CD4-positive, alpha-beta memory T cell (primary cell): ENCODE results near the gene TXN2. TPM values are rescaled to one million over a fixed set of nuclear protein-coding genes. Genes with fewer than 3 reads are reported as not detected.
"Not testable (repeated sequence)": the region's sequence is repeated elsewhere in the genome, so short reads cannot be mapped to it uniquely, and the experiment has no call there.

Experiments
- CTCF ChIA-PET: fragments of 350-600 bp; sonication (Branson Sonifier 250); formaldehyde crosslinking; loops from one replicate; lab custom pipeline; 2021; ENCODE audit warnings: inconsistent platforms; ENCODE audit not compliant: partially characterized antibody; lab: Charles Lee
- POLR2A ChIA-PET: fragments of 350-600 bp; sonication (Branson Sonifier 250); formaldehyde crosslinking; loops from one replicate; lab custom pipeline; 2021; ENCODE audit not compliant: partially characterized antibody; lab: Charles Lee
- DNase-seq, 5 donors: peaks; one replicate each; pipeline versions ENCODE4 v3.0.0 to v3.0.0-alpha.2; 2020 to 2022; ENCODE audit warnings: mixed read lengths in 1 of 5
- H3K27ac ChIP-seq: one replicate; pipeline ENCODE4 v1.7.0; 2013; ENCODE audit warnings: low read depth, low read length
- H3K27me3 ChIP-seq: 2 replicates; pipeline ENCODE4 v1.7.0; 2013; ENCODE audit warnings: mild to moderate bottlenecking, low read length, moderate library complexity; ENCODE audit not compliant: insufficient read depth
- H3K36me3 ChIP-seq: 2 replicates; pipeline ENCODE4 v1.7.0; 2013; ENCODE audit warnings: mild to moderate bottlenecking, low read length, moderate library complexity; ENCODE audit not compliant: insufficient read depth
- H3K4me1 ChIP-seq: 2 replicates; pipeline ENCODE4 v1.7.0; 2013; ENCODE audit warnings: mild to moderate bottlenecking, low read length, moderate library complexity; ENCODE audit not compliant: insufficient read depth
- H3K4me3 ChIP-seq, 2 donors: one replicate each; pipeline ENCODE4 v1.7.0; 2013; ENCODE audit warnings: low read length in 2 of 2, mild to moderate bottlenecking in 1 of 2
- H3K9me3 ChIP-seq, 2 donors: one replicate each; pipeline ENCODE4 v1.7.0; 2013; ENCODE audit warnings: low read length in 2 of 2, control low read depth in 1 of 2; ENCODE audit not compliant: control insufficient read depth in 1 of 2
- H3K27ac Mint-ChIP-seq, 7 donors: one replicate each; pipeline ENCODE4 v1.8.0; 2020 to 2021; ENCODE audit warnings: mixed read lengths in 7 of 7, mild to moderate bottlenecking in 6 of 7, inconsistent platforms in 3 of 7, moderate library complexity in 3 of 7
- H3K27me3 Mint-ChIP-seq, 2 donors: one replicate each; pipeline ENCODE4 v1.8.0; 2020 to 2021; ENCODE audit warnings: mixed read lengths in 2 of 2
- H3K36me3 Mint-ChIP-seq, 2 donors: one replicate each; pipeline ENCODE4 v1.8.0; 2020 to 2021; ENCODE audit warnings: mixed read lengths in 2 of 2, inconsistent platforms in 1 of 2, mild to moderate bottlenecking in 1 of 2
- H3K4me1 Mint-ChIP-seq, 4 donors: one replicate each; pipeline ENCODE4 v1.8.0; 2020 to 2021; ENCODE audit warnings: mixed read lengths in 4 of 4, mild to moderate bottlenecking in 1 of 4
- H3K4me3 Mint-ChIP-seq, 8 donors: one replicate each; pipeline ENCODE4 v1.8.0; 2020 to 2021; ENCODE audit warnings: mixed read lengths in 8 of 8, mild to moderate bottlenecking in 7 of 8, moderate library complexity in 6 of 8, inconsistent platforms in 3 of 8
- H3K9me3 Mint-ChIP-seq, 8 donors: one replicate each; pipeline ENCODE4 v1.8.0; 2020 to 2021; ENCODE audit warnings: mixed read lengths in 8 of 8, mild to moderate bottlenecking in 5 of 8, inconsistent platforms in 3 of 8, moderate library complexity in 1 of 8
- intact Hi-C: fragments of 100-400 bp; cut with micrococcal nuclease; formaldehyde crosslinking; loops from one replicate; pipeline ENCODE4 v1.15.1; 2023
- polyA plus RNA-seq, 2 donors: library from polyadenylated mRNA; unstranded; fragments of 300-500 nt; fragmentation: Illumina TruSeq; gene quantifications; one replicate each; pipeline ENCODE4 v1.2.3, GENCODE V29; 2021
- total RNA-seq, 2 experiments: library from RNA; stranded (reverse); gene quantifications; one replicate each; pipeline ENCODE4 v1.2.3, GENCODE V29; 2021

TXN2 gene
- total and polyA plus RNA-seq, 4 experiments from 2014 or later = 33.5 to 148 (median 68.6) TPM

DNA sequence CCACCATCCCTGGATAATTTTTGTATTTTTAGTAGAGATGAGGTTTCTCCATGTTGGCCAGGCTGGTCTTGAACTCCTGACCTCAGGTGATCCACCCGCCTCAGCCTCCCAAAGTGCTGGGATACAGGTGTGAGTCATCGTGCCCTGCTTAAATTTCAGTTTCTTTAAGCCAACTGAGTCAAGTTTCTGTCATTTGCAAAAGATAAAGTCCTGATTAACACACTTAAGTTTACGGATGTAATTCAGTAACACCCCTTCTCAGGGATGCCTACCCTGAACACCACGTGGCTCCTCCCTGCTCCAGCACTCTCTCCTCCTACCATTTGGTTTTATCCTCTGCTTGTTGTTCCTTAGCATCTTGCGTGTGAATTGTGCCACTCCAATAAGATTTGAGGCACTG is 57.0 kb downstream of the TXN2 start:
- H3K36me3 ChIP-seq, H3K27me3 ChIP-seq, H3K27ac ChIP-seq, H3K9me3 ChIP-seq, H3K36me3 Mint-ChIP-seq, intact Hi-C loops, H3K9me3 Mint-ChIP-seq, H3K4me3 ChIP-seq, H3K4me3 Mint-ChIP-seq, H3K27me3 Mint-ChIP-seq, DNase-seq: not testable (repeated sequence)
- ChIA-PET CTCF (interaction anchor here (0.8 kb wide), 1 partner anchor 20 kb away, joined by 3 read pairs; no protein-coding TSS in a partner anchor), POLR2A (interaction anchor here (3.3 kb wide), 1 partner anchor 19 kb away, joined by 9 read pairs; no protein-coding TSS in a partner anchor)
- Mint-ChIP-seq H3K4me1 (peaks cover 11 to 29% (median 16%) of the 10 kb centered on the region in 4 donors), H3K27ac (peak overlapping the region in 2 of 7 donors; percentile 78 to 80)
- H3K4me1 ChIP-seq = peaks cover 21% of the 10 kb centered on the region

DNA sequence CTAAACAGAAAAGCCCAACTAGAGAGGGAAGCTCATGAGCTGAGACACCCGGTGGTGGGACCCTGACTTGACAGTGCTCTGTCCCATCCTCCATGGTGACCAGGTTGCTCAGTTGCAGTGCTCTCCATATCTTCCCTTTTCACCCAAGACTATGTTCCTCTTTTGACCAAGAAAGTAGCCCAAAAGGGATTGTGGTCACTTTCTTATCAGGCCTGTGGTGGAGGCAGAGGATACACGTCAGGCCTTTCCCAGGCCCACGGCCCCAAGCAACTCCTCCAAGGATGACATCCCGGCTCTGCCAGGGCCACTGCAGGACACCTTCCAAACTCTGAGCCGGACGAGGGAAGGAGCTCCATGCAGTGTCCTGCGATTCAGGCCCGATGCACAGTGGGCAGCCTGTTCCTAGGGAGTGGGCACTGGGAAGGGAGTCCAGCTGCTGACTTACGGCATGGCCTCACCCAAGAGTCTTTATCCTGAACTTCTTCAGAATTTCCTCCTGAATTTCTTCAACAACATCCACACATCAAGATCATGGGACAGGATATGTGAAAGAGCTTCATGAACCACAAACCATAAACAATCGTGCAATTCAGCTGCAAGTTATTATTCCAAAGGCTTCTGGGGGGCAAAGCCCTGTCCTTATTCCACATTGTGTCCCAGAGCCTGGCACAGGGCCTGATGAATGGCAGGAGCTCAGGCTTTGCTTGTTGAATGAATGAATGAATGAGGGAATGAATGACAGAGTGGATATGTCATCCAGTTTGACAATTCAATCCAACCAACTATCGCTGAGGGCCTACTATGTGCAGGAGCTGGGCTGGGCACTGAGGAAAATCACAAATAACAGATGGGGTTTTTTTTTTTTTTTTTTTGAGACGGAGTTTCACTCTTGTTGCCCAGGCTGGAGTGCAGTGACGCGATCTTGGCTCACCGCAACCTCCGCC is 57.7 kb downstream of the TXN2 start:
- H3K4me1 Mint-ChIP-seq = peaks cover 15 to 34% (median 21%) of the 10 kb centered on the region in 4 donors
- H3K9me3 Mint-ChIP-seq = no peaks in the 10 kb centered on the region
- H3K36me3 Mint-ChIP-seq = no peaks in the 10 kb centered on the region
- ChIA-PET CTCF (interaction anchor here (0.8 kb wide), 1 partner anchor 20 kb away, joined by 3 read pairs; no protein-coding TSS in a partner anchor), POLR2A (interaction anchor here (0.7 to 3.3 kb wide), 2 partner anchors 18 to 27 kb away, joined by 3 to 9 read pairs; no protein-coding TSS in a partner anchor)
- peaks cover 25% of the 10 kb centered on the region for H3K4me1 ChIP-seq
- H3K27ac ChIP-seq = no peak overlapping the region
- H3K4me3 Mint-ChIP-seq = no peak overlapping the region
- peak overlapping the region in 2 of 7 donors; percentile 18 to 44 for H3K27ac Mint-ChIP-seq
- H3K9me3 ChIP-seq = no peaks in the 10 kb centered on the region
- DNase-seq = no peak
- H3K4me3 ChIP-seq = no peak overlapping the region
- intact Hi-C loops = no loop called here
- no peaks in the 10 kb centered on the region for H3K27me3 ChIP-seq
- no peaks in the 10 kb centered on the region for H3K36me3 ChIP-seq
- H3K27me3 Mint-ChIP-seq = peaks cover 0 to 1% of the 10 kb centered on the region in 2 donors

DNA sequence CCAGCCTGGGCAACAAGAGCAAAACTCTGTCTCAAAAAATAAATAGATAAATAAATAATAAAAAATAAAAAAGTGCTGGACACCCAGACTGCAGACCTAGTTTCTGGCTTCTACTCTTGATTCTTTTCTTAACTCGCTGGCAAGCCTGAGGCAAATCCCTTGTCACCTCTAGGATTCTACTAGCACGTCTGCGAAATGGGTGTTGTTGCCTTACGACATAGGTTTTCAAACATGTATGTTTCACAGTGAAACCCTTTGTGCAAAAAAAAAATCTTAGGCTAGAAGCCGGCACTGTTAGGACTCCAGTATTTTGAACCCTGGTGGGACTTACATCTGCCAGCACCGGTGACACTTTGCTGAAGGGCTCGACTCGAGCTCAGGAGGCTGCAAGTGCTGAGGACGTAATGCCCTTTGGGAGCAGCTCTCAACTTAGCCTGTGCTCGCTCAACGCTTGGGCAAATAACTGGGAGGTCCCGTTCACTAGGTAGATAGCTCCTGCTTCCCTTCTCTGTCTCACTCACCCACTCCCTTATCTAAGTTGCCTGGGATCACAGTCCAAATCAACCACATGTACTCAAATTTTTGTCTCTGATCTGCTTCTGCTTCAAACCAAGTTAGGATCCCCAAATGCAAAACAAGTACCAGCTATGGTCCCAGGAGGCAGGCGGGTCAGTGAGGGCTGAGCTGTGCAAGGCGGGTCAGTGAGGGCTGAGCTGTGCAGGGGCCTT is 59.0 kb downstream of the TXN2 start:
- no peak for DNase-seq
- Mint-ChIP-seq H3K36me3 (no peaks in the 10 kb centered on the region), H3K27ac (no peak overlapping the region), H3K4me3 (no peak overlapping the region), H3K27me3 (peaks cover 0 to 1% of the 10 kb centered on the region in 2 donors), H3K4me1 (peaks cover 15 to 35% (median 21%) of the 10 kb centered on the region in 4 donors), H3K9me3 (no peaks in the 10 kb centered on the region)
- ChIA-PET CTCF (interaction anchor here (0.6 kb wide), 1 partner anchor 56 kb away, joined by 3 read pairs; no protein-coding TSS in a partner anchor), POLR2A (interaction anchor here (0.7 to 3.3 kb wide), 4 partner anchors 13 to 33 kb away, joined by 3 to 9 read pairs (median 4); no protein-coding TSS in a partner anchor)
- H3K27ac ChIP-seq = no peak overlapping the region
- no peaks in the 10 kb centered on the region for H3K36me3 ChIP-seq
- H3K9me3 ChIP-seq = no peaks in the 10 kb centered on the region
- no peaks in the 10 kb centered on the region for H3K27me3 ChIP-seq
- peaks cover 25% of the 10 kb centered on the region for H3K4me1 ChIP-seq
- intact Hi-C loops = no loop called here
- no peak overlapping the region for H3K4me3 ChIP-seq

DNA sequence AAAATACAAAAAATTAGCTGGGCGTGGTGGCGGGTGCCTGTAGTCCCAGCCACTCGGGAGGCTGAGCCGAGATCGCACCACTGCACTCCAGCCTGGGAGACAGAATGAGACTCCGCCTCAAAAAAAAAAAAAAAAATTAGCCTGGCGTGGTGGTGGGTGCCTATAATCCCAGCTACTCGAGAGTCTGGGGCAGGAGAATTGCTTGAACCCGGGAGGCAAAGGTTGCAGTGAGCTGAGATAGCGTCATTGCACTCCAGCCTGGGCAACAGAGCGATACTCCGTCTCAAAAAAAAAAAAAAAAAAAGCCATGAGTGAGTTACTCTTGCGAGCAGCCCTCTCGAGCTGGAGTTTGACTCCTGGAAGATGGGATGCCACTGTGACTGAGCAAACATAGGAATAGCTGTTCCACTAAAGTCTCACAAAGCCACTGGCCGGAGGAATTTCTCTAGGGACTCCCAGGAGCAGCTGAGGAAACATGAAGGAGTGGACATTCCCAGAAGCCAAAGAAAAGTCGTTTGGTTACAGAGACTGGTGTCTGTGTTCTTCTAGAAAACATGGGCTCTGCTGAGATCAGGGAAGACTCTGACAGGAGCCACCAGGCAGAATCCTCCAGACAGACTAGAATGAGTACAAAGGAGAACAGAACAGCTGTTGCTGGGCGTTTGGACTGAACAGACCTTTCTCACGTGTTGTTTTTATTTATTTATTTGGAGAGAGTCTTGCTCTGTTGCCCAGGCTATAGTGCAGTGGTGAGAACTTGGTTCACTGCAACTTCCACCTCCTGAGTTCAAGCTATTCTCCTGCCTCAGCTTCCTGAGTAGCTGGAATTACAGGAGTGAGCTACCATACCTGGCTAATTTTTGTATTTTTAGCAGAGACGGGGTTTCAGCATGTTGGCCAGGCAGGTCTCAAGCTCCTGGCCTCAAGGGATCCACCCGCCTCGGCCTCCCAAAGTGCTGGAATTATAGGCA is 61.2 kb downstream of the TXN2 start:
- no peaks in the 10 kb centered on the region for H3K27me3 ChIP-seq
- H3K4me3 ChIP-seq = no peak overlapping the region
- H3K27ac ChIP-seq = no peak overlapping the region
- Mint-ChIP-seq H3K9me3 (no peaks in the 10 kb centered on the region), H3K36me3 (no peaks in the 10 kb centered on the region), H3K4me1 (peaks cover 13 to 42% (median 19%) of the 10 kb centered on the region in 4 donors), H3K27me3 (peaks cover 0 to 1% of the 10 kb centered on the region in 2 donors), H3K4me3 (peak overlapping the region in 3 of 8 donors; percentile 72 to 77 (median 76)), H3K27ac (peak overlapping the region in 2 of 7 donors; percentile 35 to 42)
- no peaks in the 10 kb centered on the region for H3K9me3 ChIP-seq
- peaks cover 14% of the 10 kb centered on the region for H3K4me1 ChIP-seq
- DNase-seq = no peak
- intact Hi-C loops = no loop called here
- no peaks in the 10 kb centered on the region for H3K36me3 ChIP-seq
- POLR2A ChIA-PET = interaction anchor here (1.1 kb wide), 1 partner anchor 10 kb away, joined by 3 read pairs; no protein-coding TSS in a partner anchor
- CTCF ChIA-PET = interaction anchor here (0.9 to 1.1 kb wide), 2 partner anchors 16 to 50 kb away, joined by 3 read pairs; no protein-coding TSS in a partner anchor

DNA sequence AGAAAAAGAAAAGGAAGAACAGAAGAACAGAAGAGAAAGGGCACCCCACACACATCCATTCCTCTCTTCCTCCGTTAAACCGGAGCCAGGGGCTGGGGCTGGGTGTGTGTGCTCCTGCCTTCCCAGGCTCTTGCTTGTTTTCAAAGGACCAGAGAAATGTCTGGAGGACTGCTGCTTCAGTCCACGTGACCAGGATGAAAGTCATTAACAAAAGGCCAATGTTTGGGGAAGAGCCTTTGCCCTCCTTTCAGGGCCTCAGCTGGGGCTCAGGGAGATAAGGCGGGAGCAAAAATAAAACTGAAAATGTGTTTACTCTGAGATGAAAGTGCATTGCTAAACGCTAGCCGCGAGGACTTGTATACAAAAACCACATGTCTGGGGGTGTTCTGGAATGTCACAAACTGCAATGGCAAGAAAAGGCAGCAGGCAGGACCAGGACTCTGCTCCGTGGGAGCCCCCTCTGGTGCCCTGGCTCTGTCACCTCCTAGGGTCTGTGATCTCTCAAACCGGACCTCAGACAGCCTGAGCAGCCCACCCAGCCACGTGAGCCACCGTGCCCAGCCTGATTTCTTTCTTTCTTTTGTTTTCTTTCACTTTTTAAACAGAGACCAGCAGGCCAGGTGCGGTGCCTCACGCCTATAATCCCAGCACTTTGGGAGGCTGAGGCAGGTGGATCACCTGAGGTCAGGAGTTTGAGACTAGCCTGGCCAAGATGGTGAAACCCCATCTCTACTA is 62.1 kb downstream of the TXN2 start:
- Histone ChIP-seq H3K4me1 (peaks cover 8% of the 10 kb centered on the region), H3K27me3 (no peaks in the 10 kb centered on the region), H3K36me3 (no peaks in the 10 kb centered on the region), H3K9me3 (no peaks in the 10 kb centered on the region), H3K27ac (no peak overlapping the region), H3K4me3 (no peak overlapping the region)
- ChIA-PET POLR2A (interaction anchor here (1.1 kb wide), 1 partner anchor 9 kb away, joined by 3 read pairs; no protein-coding TSS in a partner anchor), CTCF (interaction anchor here (1.1 kb wide), 1 partner anchor 17 kb away, joined by 3 read pairs; no protein-coding TSS in a partner anchor)
- intact Hi-C loops = no loop called here
- Mint-ChIP-seq H3K4me1 (peaks cover 8 to 35% (median 15%) of the 10 kb centered on the region in 4 donors), H3K36me3 (no peaks in the 10 kb centered on the region), H3K27ac (peak overlapping the region in 6 of 7 donors; percentile 25 to 77 (median 64)), H3K27me3 (peaks cover 0 to 1% of the 10 kb centered on the region in 2 donors), H3K4me3 (peak overlapping the region in 7 of 8 donors; percentile 17 to 77 (median 52)), H3K9me3 (no peaks in the 10 kb centered on the region)
- no peak for DNase-seq
